RWPE1 (cell line): ENCODE measurements around the gene PLCXD1.

Experiments used
- CTCF ChIA-PET: fragments of 350-600 bp; sonication (Branson Sonifier 250); formaldehyde crosslinking; extraction: SDS; loops from one replicate; lab custom pipeline; 2021; lab: Yijun Ruan, JAX
- POLR2A ChIA-PET: fragments of 400-600 bp; formaldehyde crosslinking; extraction: SDS; loops from one replicate; lab custom pipeline; 2020; ENCODE audit warnings: antibody characterized with exemption; ENCODE audit not compliant: low non-redundant PET; lab: Yijun Ruan, JAX
- DNase-seq: peaks from one replicate; pipeline ENCODE4 v3.0.0; 2012; ENCODE audit warnings: low spot score
- H3K27ac ChIP-seq: fragments of 450-650 bp; 2 replicates; pipeline ENCODE4 v1.5.1; 2017
- CTCF ChIP-seq: fragments of 450-650 bp; conservative IDR thresholded peaks from 2 replicates; pipeline ENCODE4 v1.5.1; 2017; ENCODE audit warnings: low read depth, mild to moderate bottlenecking

PLCXD1 gene

GRCh38 chrX:288561-288991, 7.4 kb downstream of the PLCXD1 start:
- POLR2A ChIA-PET: no interaction called here
- CTCF ChIA-PET: no interaction called here
- H3K27ac ChIP-seq: peak overlapping the region; percentile 53
- no peak for TF ChIP-seq CTCF
- no peak for DNase-seq

- DNase-seq: no peak
- POLR2A ChIA-PET: no interaction called here
- TF ChIP-seq CTCF: no peak
- CTCF ChIA-PET: no interaction called here
- no peak overlapping the region for H3K27ac ChIP-seq
Observed at GRCh38 chrX:290476-291166, 9.4 kb downstream of the PLCXD1 start.

GRCh38 chrX:291411-291901, 10.3 kb downstream of the PLCXD1 start:
- DNase-seq: no peak
- ChIA-PET POLR2A (no interaction called here), CTCF (no interaction called here)
- no peak for TF ChIP-seq CTCF
- no peak overlapping the region for H3K27ac ChIP-seq

- ChIA-PET CTCF (no interaction called here), POLR2A (no interaction called here)
- TF ChIP-seq CTCF: no peak
- no peak overlapping the region for H3K27ac ChIP-seq
- DNase-seq: no peak
Observed at GRCh38 chrX:292900-293897, 12.0 kb downstream of the PLCXD1 start.

GRCh38 chrX:295136-295535, 14.0 kb downstream of the PLCXD1 start:
- POLR2A ChIA-PET: no interaction called here
- no peak for DNase-seq
- CTCF ChIA-PET: no interaction called here
- H3K27ac ChIP-seq: no peak overlapping the region
- no peak for TF ChIP-seq CTCF

GRCh38 chrX:298993-299392, 17.8 kb downstream of the PLCXD1 start:
- DNase-seq: no peak
- ChIA-PET CTCF (no interaction called here), POLR2A (no interaction called here)
- no peak overlapping the region for H3K27ac ChIP-seq
- TF ChIP-seq CTCF: no peak
